ENCODE results near the gene PTMA. TPM values are rescaled to one million over a fixed set of nuclear protein-coding genes. Genes with fewer than 3 reads are reported as not detected.
A peak's percentile ranks its signal among the peaks of the same experiment; 100 is the strongest.

Gene PTMA
- total RNA-seq, 5 donors from 2014 or later (not counting 1 experiment from before 2014, with no cell fraction given) = 1,067 to 1,378 (median 1,149) TPM

- H3K27ac ChIP-seq (ENCODE audit: low read length) = no peak overlapping the region
- H3K27me3 Mint-ChIP-seq = no peaks in the 10 kb centered on the region
- no peak overlapping the region for H3K4me3 ChIP-seq (ENCODE audit: control insufficient read depth in 1 of 2, extremely low read depth in 1 of 2, low read length in 1 of 2)
- no peak overlapping the region for H3K4me3 Mint-ChIP-seq
- CTCF ChIA-PET = interaction anchor here (0.6 to 1.5 kb wide), 5 partner anchors 12 to 59 kb away, joined by 3 to 5 read pairs (median 3); no protein-coding TSS in a partner anchor
- WGBS (ENCODE audit: insufficient coverage) = 91% methylated on average over 15 of the region's 22 CpGs
- ATAC-seq (replicated peaks in 1 of 4) (no peak), DNase-seq (no peak)
- H3K36me3 ChIP-seq (ENCODE audit: control insufficient read depth in 2 of 2, extremely low read depth in 1 of 2, insufficient read depth in 1 of 2, low read length in 1 of 2) = no peaks in the 10 kb centered on the region
- H3K9me3 ChIP-seq = no peaks in the 10 kb centered on the region
- H3K4me1 Mint-ChIP-seq = peaks cover 11 to 20% (median 18%) of the 10 kb centered on the region in 3 donors
- H3K27me3 ChIP-seq (replicated peaks in 1 of 2; ENCODE audit: control insufficient read depth in 2 of 2, extremely low read depth in 1 of 2, insufficient read depth in 2 of 2, low read length in 1 of 2) = no peaks in the 10 kb centered on the region
- H3K4me1 ChIP-seq (ENCODE audit: control insufficient read depth in 1 of 2, extremely low read depth in 1 of 2, insufficient read depth in 2 of 2, low read length in 2 of 2) = peaks cover 0 to 10% of the 10 kb centered on the region in 2 experiments
- POLR2A ChIA-PET = no interaction called here
- no peaks in the 10 kb centered on the region for H3K36me3 Mint-ChIP-seq
- H3K9me3 Mint-ChIP-seq = no peaks in the 10 kb centered on the region
- no peak overlapping the region for H3K27ac Mint-ChIP-seq
These were observed 6.6 kb upstream of the PTMA start for GRCh38 chr2:231701456-231702373.

GRCh38 chr2:231704017-231704416, 4.3 kb upstream of the PTMA start:
- no peak for ATAC-seq (replicated peaks in 1 of 4)
- 100% methylated on average over 1 of the region's 3 CpGs for WGBS (ENCODE audit: insufficient coverage)
- H3K4me3 Mint-ChIP-seq = peak overlapping the region in 2 of 3 donors; percentile 17 to 44

GRCh38 chr2:231706731-231707624, 1.3 kb upstream of the PTMA start:
- ATAC-seq (replicated peaks in 1 of 4) (peak; percentile 47 to 56 (median 50)), DNase-seq (peak; percentile 92 to 98 (median 96))
- Histone ChIP-seq H3K27ac (ENCODE audit: low read length) (peak overlapping the region; percentile 100), H3K27me3 (replicated peaks in 1 of 2; ENCODE audit: control insufficient read depth in 2 of 2, extremely low read depth in 1 of 2, insufficient read depth in 2 of 2, low read length in 1 of 2) (no peaks in the 10 kb centered on the region), H3K9me3 (no peaks in the 10 kb centered on the region), H3K36me3 (ENCODE audit: control insufficient read depth in 2 of 2, extremely low read depth in 1 of 2, insufficient read depth in 1 of 2, low read length in 1 of 2) (peaks cover 1 to 9% of the 10 kb centered on the region in 2 donors), H3K4me3 (ENCODE audit: control insufficient read depth in 1 of 2, extremely low read depth in 1 of 2, low read length in 1 of 2) (peak overlapping the region; percentile 76 to 95), H3K4me1 (ENCODE audit: control insufficient read depth in 1 of 2, extremely low read depth in 1 of 2, insufficient read depth in 2 of 2, low read length in 2 of 2) (peaks cover 11 to 38% of the 10 kb centered on the region in 2 experiments)
- POLR2A ChIA-PET = interaction anchor here (0.5 to 1.5 kb wide), 4 partner anchors 45 to 1643 kb away, joined by 3 to 5 read pairs (median 4); no protein-coding TSS in a partner anchor
- Mint-ChIP-seq H3K27ac (peak overlapping the region; percentile 100), H3K9me3 (no peaks in the 10 kb centered on the region), H3K4me1 (peaks cover 23 to 30% (median 27%) of the 10 kb centered on the region in 3 donors), H3K27me3 (no peaks in the 10 kb centered on the region), H3K4me3 (peak overlapping the region; percentile 92), H3K36me3 (peaks cover 10% of the 10 kb centered on the region)
- WGBS (ENCODE audit: insufficient coverage) = 1% methylated on average over 66 of the region's 66 CpGs
- CTCF ChIA-PET = interaction anchor here in 1 of 2 donors (0.7 to 1.5 kb wide), 9 partner anchors 10 to 243 kb away, joined by 3 to 11 read pairs (median 4); partner anchors contain the start of gene NCL

More at GRCh38 chr2:231704017-231704416, 4.3 kb upstream of the PTMA start:
- no peak for DNase-seq
- ChIA-PET POLR2A (interaction anchor here (0.6 to 1.0 kb wide), 2 partner anchors 43 to 48 kb away, joined by 3 to 4 read pairs; no protein-coding TSS in a partner anchor), CTCF (interaction anchor here (0.6 to 1.6 kb wide), 6 partner anchors 10 to 55 kb away, joined by 3 to 10 read pairs (median 4); no protein-coding TSS in a partner anchor)
- no peaks in the 10 kb centered on the region for H3K9me3 ChIP-seq
- H3K9me3 Mint-ChIP-seq = no peaks in the 10 kb centered on the region
- H3K27me3 Mint-ChIP-seq = no peaks in the 10 kb centered on the region
- H3K27ac ChIP-seq (ENCODE audit: low read length) = no peak overlapping the region
- no peak overlapping the region for H3K4me3 ChIP-seq (ENCODE audit: control insufficient read depth in 1 of 2, extremely low read depth in 1 of 2, low read length in 1 of 2)
- no peaks in the 10 kb centered on the region for H3K27me3 ChIP-seq (replicated peaks in 1 of 2; ENCODE audit: control insufficient read depth in 2 of 2, extremely low read depth in 1 of 2, insufficient read depth in 2 of 2, low read length in 1 of 2)
- peaks cover 11 to 22% (median 18%) of the 10 kb centered on the region in 3 donors for H3K4me1 Mint-ChIP-seq
- no peak overlapping the region for H3K27ac Mint-ChIP-seq
- H3K4me1 ChIP-seq (ENCODE audit: control insufficient read depth in 1 of 2, extremely low read depth in 1 of 2, insufficient read depth in 2 of 2, low read length in 2 of 2) = peaks cover 0 to 18% of the 10 kb centered on the region in 2 experiments
- H3K36me3 Mint-ChIP-seq = no peaks in the 10 kb centered on the region
- H3K36me3 ChIP-seq (ENCODE audit: control insufficient read depth in 2 of 2, extremely low read depth in 1 of 2, insufficient read depth in 1 of 2, low read length in 1 of 2) = no peaks in the 10 kb centered on the region

DNA sequence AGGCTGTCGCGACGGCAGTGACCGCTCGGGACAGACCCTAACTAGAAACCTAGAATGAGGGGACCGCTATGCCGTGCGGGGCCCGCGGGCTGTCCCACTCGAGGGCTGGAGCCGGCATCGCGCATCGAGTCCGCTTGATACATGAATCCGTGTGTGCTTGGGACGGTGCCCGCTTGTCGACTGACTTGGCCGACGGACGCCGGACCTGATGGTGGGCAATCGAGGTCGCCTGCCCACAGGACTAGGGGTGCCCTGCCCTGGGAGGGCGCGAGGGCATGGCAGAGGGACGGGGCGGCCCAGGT, 749 bp upstream of the PTMA start:
- no peaks in the 10 kb centered on the region for H3K27me3 ChIP-seq (replicated peaks in 1 of 2; ENCODE audit: control insufficient read depth in 2 of 2, extremely low read depth in 1 of 2, insufficient read depth in 2 of 2, low read length in 1 of 2)
- H3K36me3 Mint-ChIP-seq = peaks cover 16% of the 10 kb centered on the region
- no peaks in the 10 kb centered on the region for H3K9me3 Mint-ChIP-seq
- peak overlapping the region; percentile 76 to 95 for H3K4me3 ChIP-seq (ENCODE audit: control insufficient read depth in 1 of 2, extremely low read depth in 1 of 2, low read length in 1 of 2)
- DNase-seq (peak in 20 of 35 experiments; percentile 25 to 71 (median 40)), ATAC-seq (replicated peaks in 1 of 4) (peak in 2 of 4 experiments; percentile 0 to 1)
- no peaks in the 10 kb centered on the region for H3K9me3 ChIP-seq
- H3K4me3 Mint-ChIP-seq = peak overlapping the region; percentile 92
- peak overlapping the region; percentile 100 for H3K27ac Mint-ChIP-seq
- no peaks in the 10 kb centered on the region for H3K27me3 Mint-ChIP-seq
- POLR2A ChIA-PET = interaction anchor here in 1 of 2 donors (0.5 to 1.5 kb wide), 2 partner anchors 94 to 1644 kb away, joined by 3 to 4 read pairs; no protein-coding TSS in a partner anchor
- 5% methylated on average over 30 of the region's 30 CpGs for WGBS (ENCODE audit: insufficient coverage)
- H3K27ac ChIP-seq (ENCODE audit: low read length) = peak overlapping the region; percentile 100
- H3K36me3 ChIP-seq (ENCODE audit: control insufficient read depth in 2 of 2, extremely low read depth in 1 of 2, insufficient read depth in 1 of 2, low read length in 1 of 2) = peaks cover 7 to 15% of the 10 kb centered on the region in 2 donors
- peaks cover 29 to 36% (median 33%) of the 10 kb centered on the region in 3 donors for H3K4me1 Mint-ChIP-seq
- H3K4me1 ChIP-seq (ENCODE audit: control insufficient read depth in 1 of 2, extremely low read depth in 1 of 2, insufficient read depth in 2 of 2, low read length in 2 of 2) = peaks cover 17 to 44% of the 10 kb centered on the region in 2 experiments
- CTCF ChIA-PET = interaction anchor here in 1 of 2 donors (0.7 to 1.5 kb wide), 7 partner anchors 21 to 244 kb away, joined by 3 to 11 read pairs (median 4); partner anchors contain the start of gene NCL

DNA sequence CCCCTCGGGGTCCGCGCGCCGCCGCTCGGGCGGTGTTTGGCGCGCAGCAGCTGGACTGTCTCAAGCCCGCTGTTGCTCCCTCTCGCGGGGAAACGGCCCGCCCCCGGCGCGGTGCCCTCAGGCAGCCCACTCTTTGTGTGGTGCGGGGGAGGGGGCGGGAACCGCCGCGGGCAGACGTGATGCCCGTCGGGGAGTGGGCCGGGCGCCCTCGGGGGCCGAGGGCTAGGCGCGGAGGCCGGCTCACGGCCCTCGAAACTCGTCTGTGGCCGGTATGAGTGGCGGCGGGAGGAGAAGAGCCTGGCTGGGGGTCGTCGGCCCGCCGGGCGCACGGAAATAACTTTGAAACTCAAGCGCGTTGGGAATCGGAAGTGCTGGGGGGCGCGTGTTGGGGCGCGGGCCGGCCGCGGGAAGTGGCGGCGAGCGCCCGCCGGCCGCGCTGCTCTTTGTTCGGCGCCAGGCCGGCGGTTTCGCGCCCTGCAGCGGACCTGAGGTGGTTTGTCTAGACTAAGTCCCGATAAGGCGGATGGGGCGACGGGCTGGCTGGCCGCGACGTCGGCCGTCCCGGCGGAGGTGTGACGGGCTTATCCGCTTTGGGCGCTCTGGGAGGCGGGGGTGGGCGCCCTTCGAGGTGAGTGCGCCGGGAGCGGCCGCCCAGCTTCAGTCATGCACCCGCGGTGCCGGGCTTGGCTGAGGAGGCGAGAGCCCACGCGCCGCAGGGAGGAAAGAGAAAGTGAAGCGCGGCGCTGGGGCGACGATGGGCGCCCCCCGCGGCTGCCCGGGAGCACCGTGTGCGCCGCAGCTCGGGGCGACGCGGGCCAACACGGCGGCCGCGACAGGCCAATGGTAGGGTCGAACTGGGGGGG, 679 bp downstream of the PTMA start:
- Histone ChIP-seq H3K4me3 (ENCODE audit: control insufficient read depth in 1 of 2, extremely low read depth in 1 of 2, low read length in 1 of 2) (peak overlapping the region; percentile 84), H3K27me3 (replicated peaks in 1 of 2; ENCODE audit: control insufficient read depth in 2 of 2, extremely low read depth in 1 of 2, insufficient read depth in 2 of 2, low read length in 1 of 2) (no peaks in the 10 kb centered on the region), H3K9me3 (no peaks in the 10 kb centered on the region), H3K4me1 (ENCODE audit: control insufficient read depth in 1 of 2, extremely low read depth in 1 of 2, insufficient read depth in 2 of 2, low read length in 2 of 2) (peaks cover 18 to 52% of the 10 kb centered on the region in 2 experiments), H3K27ac (ENCODE audit: low read length) (peak overlapping the region; percentile 90), H3K36me3 (ENCODE audit: control insufficient read depth in 2 of 2, extremely low read depth in 1 of 2, insufficient read depth in 1 of 2, low read length in 1 of 2) (peaks cover 7 to 22% of the 10 kb centered on the region in 2 donors)
- ATAC-seq (replicated peaks in 1 of 4) = peak in 1 of 4 experiments; percentile 0
- peak; percentile 33 to 76 (median 53) for DNase-seq
- Mint-ChIP-seq H3K36me3 (peaks cover 20% of the 10 kb centered on the region), H3K4me1 (peaks cover 38 to 43% (median 41%) of the 10 kb centered on the region in 3 donors), H3K27ac (peak overlapping the region; percentile 99 to 100), H3K27me3 (no peaks in the 10 kb centered on the region), H3K9me3 (no peaks in the 10 kb centered on the region), H3K4me3 (peak overlapping the region; percentile 92 to 99 (median 99))
- POLR2A ChIA-PET = interaction anchor here in 1 of 2 donors (0.6 kb wide), 1 partner anchor 104 kb away, joined by 5 read pairs; no protein-coding TSS in a partner anchor
- CTCF ChIA-PET = interaction anchor here in 1 of 2 donors (0.6 to 0.9 kb wide), 2 partner anchors 22 to 100 kb away, joined by 3 to 4 read pairs; no protein-coding TSS in a partner anchor
- WGBS (ENCODE audit: insufficient coverage) = under 1% methylated on average over 118 of the region's 118 CpGs

Measured in T-cell (primary cell).